HCT116 (cell line): ENCODE results near the gene NR6A1. TPM values are rescaled to one million over a fixed set of nuclear protein-coding genes. Genes with fewer than 3 reads are reported as not detected.
A peak's percentile ranks its signal among the peaks of the same experiment; 100 is the strongest.

ENCODE experiments used
- ATAC-seq: fragments of 200-7000 bp; cut with Tn5 transposase; 2 replicates; pipeline ENCODE4 v1.9.1; 2020; ENCODE audit warnings: mild to moderate bottlenecking, moderate library complexity
- BruUV-seq: library from RNA; stranded (reverse); fragments of 400-500 nt; replicated peaks from 2 replicates; lab custom pipeline; 2021; lab: Mats Ljungman, UMichigan
- CTCF ChIA-PET: fragments of 300-600 bp; sonication (Branson Sonifier 250); formaldehyde crosslinking; loops from one replicate; lab custom pipeline; 2021; ENCODE audit warnings: antibody characterized with exemption; lab: Charles Lee
- POLR2A ChIA-PET: fragments of 300-600, 350-600 bp; sonication (Branson Sonifier 250); formaldehyde crosslinking; loops from one replicate; lab custom pipeline; 2021; ENCODE audit warnings: antibody characterized with exemption; lab: Charles Lee
- RAD21 ChIA-PET, 2 experiments: fragments of 300-600 bp; sonication (Branson Sonifier 250); formaldehyde crosslinking; loops; one replicate each; lab custom pipeline; 2023; ENCODE audit warnings: low total read pairs in 2 of 2; ENCODE audit not compliant: uncharacterized antibody in 2 of 2, unreplicated experiment in 2 of 2, low non-redundant PET in 1 of 2; lab: Charles Lee
- DNase-seq: peaks from one replicate; pipeline ENCODE4 v3.0.0-alpha.2; 2010; ENCODE audit warnings: low read depth, low spot score
- H2AFZ ChIP-seq: fragments of 200-600 bp; shearing (Covaris generic), sonication (generic); 2 replicates; pipeline ENCODE4 v1.6.1; 2017; ENCODE audit warnings: low read depth, mixed run types, mixed read lengths, antibody characterized with exemption, low read length; ENCODE audit not compliant: poor library complexity, severe bottlenecking
- H3K27ac ChIP-seq: 2 replicates; pipeline ENCODE4 v1.5.1; 2012; ENCODE audit warnings: low read depth, low read length
- H3K27me3 ChIP-seq: fragments of 200-600 bp; sonication (generic); 2 replicates; pipeline ENCODE4 v1.6.1; 2016; ENCODE audit warnings: mixed run types, low read length, mixed read lengths; ENCODE audit not compliant: insufficient read depth
- H3K36me3 ChIP-seq, 2 experiments: fragments of 200-500 bp in 1 of 2; fragments of 200-600 bp in 1 of 2; sonication (Bioruptor generic) in 1 of 2; sonication (generic) in 1 of 2; 2 replicates each; pipeline versions ENCODE4 v1.5.1 to v1.6.1; 2014 to 2016; ENCODE audit warnings: low read length in 2 of 2, inconsistent platforms in 1 of 2, mixed read lengths in 1 of 2, mixed run types in 1 of 2; ENCODE audit not compliant: insufficient read depth in 2 of 2, control insufficient read depth in 1 of 2
- H3K4me1 ChIP-seq, 2 experiments: fragments of 200-600 bp in 1 of 2; sonication (generic) in 1 of 2; 2 replicates each; pipeline versions ENCODE4 v1.5.1 to v1.6.1; 2012 to 2017; ENCODE audit warnings: low read length in 2 of 2, inconsistent platforms in 1 of 2, mild to moderate bottlenecking in 1 of 2, mixed read lengths in 1 of 2, mixed run types in 1 of 2, moderate library complexity in 1 of 2; ENCODE audit not compliant: insufficient read depth in 2 of 2, control insufficient read depth in 1 of 2
- H3K4me2 ChIP-seq: fragments of 200-600 bp; sonication (generic); 2 replicates; pipeline ENCODE4 v1.6.1; 2017; ENCODE audit warnings: mixed run types, low read length, mixed read lengths
- H3K4me3 ChIP-seq, 2 experiments: fragments of 200-600 bp in 1 of 2; sonication (generic) in 1 of 2; replicated peaks in 1 of 2; 2 replicates each; pipeline ENCODE4 v1.5.1; 2011 to 2016; ENCODE audit warnings: low read length in 2 of 2, control low read depth in 1 of 2, low read depth in 1 of 2, mild to moderate bottlenecking in 1 of 2, mixed read lengths in 1 of 2, mixed run types in 1 of 2
- H3K79me2 ChIP-seq: fragments of 200-600 bp; sonication (generic); 2 replicates; pipeline ENCODE4 v1.6.1; 2017; ENCODE audit warnings: mild to moderate bottlenecking, mixed run types, low read length, moderate library complexity, mixed read lengths; ENCODE audit not compliant: insufficient read depth
- H3K9ac ChIP-seq: fragments of 200-600 bp; sonication (generic); 2 replicates; pipeline ENCODE4 v1.6.1; 2016; ENCODE audit warnings: low read length, mixed read lengths
- H3K9me2 ChIP-seq: fragments of 200-600 bp; sonication (generic), shearing (Covaris generic); 2 replicates; pipeline ENCODE4 v1.6.1; 2017; ENCODE audit warnings: mixed run types, mild to moderate bottlenecking, moderate library complexity; ENCODE audit not compliant: insufficient read depth
- H3K9me3 ChIP-seq, 2 experiments: fragments of 200-500 bp in 1 of 2; fragments of 200-600 bp in 1 of 2; sonication (Bioruptor generic) in 1 of 2; sonication (generic) in 1 of 2; 2 replicates each; pipeline ENCODE4 v1.6.1; 2014 to 2017; ENCODE audit warnings: low read length in 2 of 2, mixed read lengths in 2 of 2, inconsistent platforms in 1 of 2, low read depth in 1 of 2, mild to moderate bottlenecking in 1 of 2, mixed run types in 1 of 2, moderate library complexity in 1 of 2; ENCODE audit not compliant: control insufficient read depth in 1 of 2, insufficient read depth in 1 of 2
- H4K20me1 ChIP-seq: fragments of 200-600 bp; sonication (generic), shearing (Covaris generic); 2 replicates; pipeline ENCODE4 v1.6.1; 2017; ENCODE audit warnings: mixed run types, mild to moderate bottlenecking, moderate library complexity; ENCODE audit not compliant: insufficient read depth
- ATF3 ChIP-seq: IDR thresholded peaks from 2 replicates; pipeline ENCODE4 v1.6.1; 2012
- CBX3 ChIP-seq: IDR thresholded peaks from 2 replicates; pipeline ENCODE4 v1.6.1; 2012; ENCODE audit warnings: low read depth
- CEBPB ChIP-seq: IDR thresholded peaks from 2 replicates; pipeline ENCODE4 v1.6.1; 2012; ENCODE audit warnings: low read depth
- EGR1 ChIP-seq: IDR thresholded peaks from 2 replicates; pipeline ENCODE4 v1.6.1; 2012; ENCODE audit warnings: low read depth
- ELF1 ChIP-seq: IDR thresholded peaks from 2 replicates; pipeline ENCODE4 v1.6.1; 2012; ENCODE audit warnings: low read depth, borderline replicate concordance
- FOSL1 ChIP-seq: IDR thresholded peaks from 2 replicates; pipeline ENCODE4 v1.6.1; 2012; ENCODE audit warnings: low read depth
- JUND ChIP-seq: IDR thresholded peaks from 2 replicates; pipeline ENCODE4 v1.6.1; 2012
- POLR2A ChIP-seq: IDR thresholded peaks from 2 replicates; pipeline ENCODE4 v1.7.0; 2011; ENCODE audit warnings: borderline replicate concordance; ENCODE audit not compliant: insufficient read depth, insufficient read length; ENCODE audit errors: extremely low read depth
- POLR2AphosphoS5 ChIP-seq: IDR thresholded peaks from 2 replicates; pipeline ENCODE4 v1.6.1; 2011; ENCODE audit warnings: mild to moderate bottlenecking, low read depth, low read length, moderate library complexity
- SIN3A ChIP-seq: IDR thresholded peaks from 2 replicates; pipeline ENCODE4 v1.6.1; 2012; ENCODE audit warnings: low read depth
- SP1 ChIP-seq: IDR thresholded peaks from 2 replicates; pipeline ENCODE4 v1.6.1; 2012; ENCODE audit warnings: low read depth
- TCF7L2 ChIP-seq: IDR thresholded peaks from 2 replicates; pipeline ENCODE4 v1.7.0; 2011; ENCODE audit warnings: borderline replicate concordance, inconsistent platforms; ENCODE audit not compliant: insufficient read depth, insufficient read length; ENCODE audit errors: extremely low read depth
- YY1 ChIP-seq: IDR thresholded peaks from 2 replicates; pipeline ENCODE4 v1.6.1; 2011; ENCODE audit warnings: low read length, low read depth, moderate library complexity, mild to moderate bottlenecking; ENCODE audit not compliant: insufficient replicate concordance; ENCODE audit errors: extremely low read depth
- ZFX ChIP-seq: fragments of 450-650 bp; IDR thresholded peaks from 2 replicates; pipeline ENCODE4 v1.6.1; 2017
- ZNF274 ChIP-seq: fragments of 200-500 bp; sonication (Bioruptor generic); IDR thresholded peaks from 2 replicates; pipeline ENCODE4 v1.6.1; 2014; ENCODE audit warnings: mild to moderate bottlenecking, low read depth, low read length, inconsistent platforms
- intact Hi-C: fragments of 100-400 bp; cut with micrococcal nuclease; formaldehyde crosslinking; loops from 2 replicates; pipeline ENCODE4 v1.10.0; 2022
- total RNA-seq: library from RNA; stranded (reverse); gene quantifications from one replicate; pipeline ENCODE4 v1.2.1, GENCODE V29; 2021; ENCODE audit not compliant: unreplicated experiment
- TF ChIP-seq, protein P1 (sequence below): IDR thresholded peaks from 2 replicates; pipeline ENCODE4 v1.6.1; 2011; ENCODE audit warnings: mild to moderate bottlenecking, low read length, moderate library complexity; ENCODE audit not compliant: insufficient replicate concordance; ENCODE audit errors: extremely low read depth

Gene NR6A1
- total RNA-seq, 1 experiment from 2014 or later, result 9.9 TPM

GRCh38 chr9:124477211-124477647 lies 293.9 kb downstream of the NR6A1 start:
- no peaks in the 10 kb centered on the region for H3K9me3 ChIP-seq
- DNase-seq (no peak), ATAC-seq (peak; percentile 28)
- POLR2A ChIA-PET, result no interaction called here
- H3K4me3 ChIP-seq, result peak overlapping the region; percentile 31 to 32
- no peaks in the 10 kb centered on the region for H4K20me1 ChIP-seq
- CTCF ChIA-PET, result no interaction called here
- peaks cover 8 to 24% of the 10 kb centered on the region in 2 experiments for H3K4me1 ChIP-seq
- H3K9me2 ChIP-seq, result no peaks in the 10 kb centered on the region
- no peak overlapping the region for H2AFZ ChIP-seq
- H3K79me2 ChIP-seq, result no peaks in the 10 kb centered on the region
- H3K4me2 ChIP-seq, result peak overlapping the region; percentile 71
- no peaks in the 10 kb centered on the region for H3K36me3 ChIP-seq
- intact Hi-C loops, result no loop called here
- no TSS peak for BruUV-seq
- RAD21 ChIA-PET, result no interaction called here
- H3K27me3 ChIP-seq, result no peaks in the 10 kb centered on the region
- H3K27ac ChIP-seq, result no peak overlapping the region
- peak overlapping the region; percentile 27; the same call in 1 of the 2 replicates for H3K9ac ChIP-seq
- no peak for TF ChIP-seq FOSL1
- no peak for TF ChIP-seq JUND
- no peak for TF ChIP-seq POLR2AphosphoS5
- TF ChIP-seq TCF7L2, result no peak
- no peak for TF ChIP-seq CBX3
- no peak for TF ChIP-seq POLR2A
- TF ChIP-seq EGR1, result no peak
- TF ChIP-seq, protein P1, sequence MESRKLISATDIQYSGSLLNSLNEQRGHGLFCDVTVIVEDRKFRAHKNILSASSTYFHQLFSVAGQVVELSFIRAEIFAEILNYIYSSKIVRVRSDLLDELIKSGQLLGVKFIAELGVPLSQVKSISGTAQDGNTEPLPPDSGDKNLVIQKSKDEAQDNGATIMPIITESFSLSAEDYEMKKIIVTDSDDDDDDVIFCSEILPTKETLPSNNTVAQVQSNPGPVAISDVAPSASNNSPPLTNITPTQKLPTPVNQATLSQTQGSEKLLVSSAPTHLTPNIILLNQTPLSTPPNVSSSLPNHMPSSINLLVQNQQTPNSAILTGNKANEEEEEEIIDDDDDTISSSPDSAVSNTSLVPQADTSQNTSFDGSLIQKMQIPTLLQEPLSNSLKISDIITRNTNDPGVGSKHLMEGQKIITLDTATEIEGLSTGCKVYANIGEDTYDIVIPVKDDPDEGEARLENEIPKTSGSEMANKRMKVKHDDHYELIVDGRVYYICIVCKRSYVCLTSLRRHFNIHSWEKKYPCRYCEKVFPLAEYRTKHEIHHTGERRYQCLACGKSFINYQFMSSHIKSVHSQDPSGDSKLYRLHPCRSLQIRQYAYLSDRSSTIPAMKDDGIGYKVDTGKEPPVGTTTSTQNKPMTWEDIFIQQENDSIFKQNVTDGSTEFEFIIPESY, result no peak
- no peak for TF ChIP-seq YY1
- no peak for TF ChIP-seq CEBPB
- no peak for TF ChIP-seq ATF3
- no peak for TF ChIP-seq ZFX
- TF ChIP-seq SIN3A, result no peak
- TF ChIP-seq ZNF274, result no peak
- TF ChIP-seq SP1, result no peak
- TF ChIP-seq ELF1, result no peak
- TF ChIP-seq, all 23 proteins: peak for 0
